GM21786 (cell line): ENCODE results near the gene DSG3.

Source experiments
- ATAC-seq: cut with Tn5 transposase; IDR thresholded peaks from one replicate; pipeline ENCODE4 v1.9.1; 2021; ENCODE audit not compliant: unreplicated experiment

The DSG3 gene

GRCh38 chr18:31429623-31430022 lies 17.9 kb upstream of the DSG3 start:
- no peak for ATAC-seq

DNA sequence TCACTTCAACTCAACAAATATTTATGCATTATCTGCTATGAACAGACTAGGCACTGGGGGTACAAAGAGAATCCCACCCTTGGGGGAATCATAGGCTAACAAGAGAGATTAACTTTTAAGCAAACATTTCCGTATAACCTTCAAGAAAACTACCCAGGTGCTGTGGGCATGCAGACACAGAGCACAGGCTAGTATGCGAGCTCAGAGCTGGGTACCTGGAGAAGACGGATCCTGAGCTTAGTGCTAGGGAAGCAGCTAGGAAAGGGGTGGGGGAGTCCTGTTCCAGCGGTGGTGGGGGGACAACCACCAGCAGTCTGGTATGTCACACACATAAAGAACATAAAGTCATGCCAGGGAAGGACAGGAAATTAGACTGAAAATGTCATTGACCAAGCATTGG lies 17.5 kb upstream of the DSG3 start:
- no peak for ATAC-seq

- ATAC-seq, result no peak
These were observed 17.0 kb upstream of the DSG3 start for GRCh38 chr18:31430554-31430953.

DNA sequence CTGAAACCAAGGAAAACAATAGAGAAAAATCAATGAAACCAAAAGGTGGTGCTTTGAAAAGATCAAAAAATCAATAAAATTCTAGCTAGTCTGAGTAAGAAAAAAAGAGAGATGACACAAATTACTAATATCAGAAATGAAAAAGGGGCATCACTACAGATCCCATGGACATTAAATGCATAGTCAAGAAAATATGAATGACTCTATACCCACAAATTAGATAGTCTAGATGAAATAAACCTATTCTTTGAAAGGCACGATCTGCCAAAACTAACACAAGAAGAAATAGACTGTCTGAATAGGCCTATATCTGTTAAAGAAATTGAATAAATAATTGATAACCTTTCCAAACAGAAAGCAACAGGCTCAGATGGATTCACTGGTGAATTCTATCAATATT lies 15.2 kb upstream of the DSG3 start:
- ATAC-seq, result no peak

DNA sequence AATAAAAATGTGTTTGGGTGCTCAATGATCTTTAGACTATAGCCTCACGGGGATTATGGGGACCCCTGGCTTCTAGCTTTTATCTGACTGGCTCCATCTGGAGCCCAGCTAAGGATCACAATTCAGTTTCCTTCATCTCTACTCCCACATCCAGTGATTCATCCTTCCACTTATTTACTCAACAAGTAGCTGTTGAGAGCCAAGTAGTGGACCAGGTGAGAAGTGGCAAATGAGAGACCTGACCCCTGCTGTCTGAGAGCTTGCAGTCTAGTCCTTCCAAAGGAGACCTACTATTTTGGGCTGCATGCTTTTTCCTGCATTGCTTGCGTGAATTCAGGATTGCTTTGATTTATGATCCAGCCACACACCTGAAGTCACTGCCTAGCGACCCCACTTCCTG lies 10.7 kb upstream of the DSG3 start:
- ATAC-seq, result no peak

GRCh38 chr18:31438402-31438801 lies 9.1 kb upstream of the DSG3 start:
- no peak for ATAC-seq

GRCh38 chr18:31439807-31440325 lies 7.7 kb upstream of the DSG3 start:
- ATAC-seq, result no peak

GRCh38 chr18:31440787-31441186 lies 6.8 kb upstream of the DSG3 start:
- ATAC-seq, result no peak

DNA sequence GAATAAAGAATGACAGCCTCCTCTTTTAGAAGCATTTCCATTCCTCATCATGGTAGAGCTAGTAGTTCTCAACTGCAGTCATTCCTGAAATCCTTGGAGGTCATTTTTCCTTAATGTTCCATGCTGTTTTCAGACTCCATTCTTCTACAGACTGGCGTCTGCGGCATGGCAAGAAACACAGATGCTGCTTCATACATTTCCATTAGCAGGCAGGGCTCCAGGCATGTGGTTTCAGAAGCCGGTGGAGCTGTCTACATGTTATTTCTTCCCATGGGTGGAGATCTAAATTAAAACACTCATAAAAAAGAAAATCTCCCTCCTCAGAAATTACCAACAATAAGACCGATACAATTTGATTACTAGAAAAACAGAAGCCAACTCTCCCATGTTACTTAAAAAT lies 6.0 kb upstream of the DSG3 start:
- ATAC-seq, result no peak

- ATAC-seq, result no peak
These were observed 3.4 kb upstream of the DSG3 start for GRCh38 chr18:31444142-31444541.

GRCh38 chr18:31445908-31446307 lies 1.6 kb upstream of the DSG3 start:
- ATAC-seq, result no peak

- no peak for ATAC-seq
These were observed 687 bp upstream of the DSG3 start for GRCh38 chr18:31446854-31447253.

DNA sequence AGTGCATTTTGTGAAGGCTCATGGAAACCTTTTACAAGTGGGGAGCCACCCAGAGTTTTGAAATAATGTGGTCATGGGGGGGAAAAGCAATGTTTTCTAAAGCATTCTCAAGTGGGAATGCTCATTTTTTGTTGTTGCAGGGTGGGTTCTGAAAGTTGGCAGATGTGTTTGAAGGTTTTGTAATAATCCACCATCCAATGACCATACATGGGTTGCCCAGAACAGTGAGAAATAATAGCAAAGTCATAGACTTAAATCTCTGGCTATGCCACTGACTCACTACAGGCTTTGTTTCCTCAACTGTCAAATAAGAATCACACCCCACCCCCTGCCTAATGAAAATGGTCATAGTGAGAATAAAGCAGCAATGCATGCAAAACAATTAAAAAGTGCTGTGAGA lies 2.9 kb downstream of the DSG3 start:
- no peak for ATAC-seq

GRCh38 chr18:31451625-31452024 lies 4.1 kb downstream of the DSG3 start:
- no peak for ATAC-seq

GRCh38 chr18:31454066-31454708 lies 6.6 kb downstream of the DSG3 start:
- ATAC-seq, result no peak

- no peak for ATAC-seq
These were observed 22.1 kb downstream of the DSG3 start for GRCh38 chr18:31469629-31470028.

- no peak for ATAC-seq
These were observed 31.1 kb downstream of the DSG3 start for GRCh38 chr18:31478688-31479087.

DNA sequence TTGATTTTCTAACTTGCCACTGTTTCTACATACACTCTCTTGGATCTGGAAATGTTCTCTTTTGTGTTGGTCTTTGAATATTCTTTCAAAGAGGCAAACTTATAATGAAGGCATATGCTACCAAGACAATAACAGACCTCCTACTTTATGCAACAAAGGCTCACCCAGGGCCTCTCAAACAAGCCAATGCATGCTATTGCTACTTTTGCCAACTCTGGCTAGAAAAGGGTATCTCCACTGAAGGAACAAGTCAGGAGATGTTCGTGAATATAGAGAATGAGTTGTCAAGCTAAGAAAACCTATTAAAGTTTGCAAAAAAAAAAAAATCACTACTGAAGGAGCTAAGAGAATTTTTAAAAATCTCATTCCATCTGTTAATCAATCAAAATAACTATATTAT lies 34.5 kb downstream of the DSG3 start:
- no peak for ATAC-seq

DNA sequence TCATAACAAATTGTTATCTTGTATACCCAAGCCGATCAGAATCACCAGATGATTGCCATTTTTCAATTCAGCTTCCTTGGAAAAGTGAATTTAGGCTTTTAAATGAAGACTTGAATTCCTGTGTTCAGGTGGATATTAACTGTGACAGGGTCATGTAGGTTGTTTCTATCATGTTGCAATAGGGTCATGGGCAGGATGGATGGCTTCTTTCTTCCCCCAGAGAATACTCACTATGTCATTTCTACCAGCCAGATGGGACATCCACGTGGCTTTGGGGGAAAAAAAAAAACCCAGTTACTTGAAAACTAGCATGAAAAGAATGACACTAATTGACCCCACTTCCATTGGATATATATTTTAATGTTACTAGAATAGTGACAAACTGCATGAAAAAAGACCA lies 35.9 kb downstream of the DSG3 start:
- no peak for ATAC-seq

GRCh38 chr18:31484461-31484860 lies 36.9 kb downstream of the DSG3 start:
- ATAC-seq, result no peak

DNA sequence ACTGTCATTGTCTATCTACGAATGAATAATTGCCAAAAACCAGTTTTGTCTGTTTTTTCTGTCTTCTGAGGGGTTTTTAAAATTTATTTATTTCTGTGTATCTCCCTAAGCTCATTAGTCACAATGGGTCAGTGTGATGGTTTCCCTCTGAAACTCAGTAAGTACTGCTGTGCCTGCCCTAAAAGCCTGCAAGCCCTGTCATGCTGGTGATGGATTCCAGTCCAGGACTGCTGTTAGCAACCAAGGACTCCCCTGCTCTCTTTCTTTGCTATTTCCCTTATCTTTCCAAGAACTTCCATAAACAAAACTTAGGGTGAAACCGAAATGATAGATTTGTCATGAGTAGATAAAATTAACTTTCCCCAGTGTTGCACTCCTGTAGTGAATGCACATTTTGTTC lies 38.6 kb downstream of the DSG3 start:
- no peak for ATAC-seq

GRCh38 chr18:31487246-31488015 lies 39.9 kb downstream of the DSG3 start:
- ATAC-seq, result no peak

DNA sequence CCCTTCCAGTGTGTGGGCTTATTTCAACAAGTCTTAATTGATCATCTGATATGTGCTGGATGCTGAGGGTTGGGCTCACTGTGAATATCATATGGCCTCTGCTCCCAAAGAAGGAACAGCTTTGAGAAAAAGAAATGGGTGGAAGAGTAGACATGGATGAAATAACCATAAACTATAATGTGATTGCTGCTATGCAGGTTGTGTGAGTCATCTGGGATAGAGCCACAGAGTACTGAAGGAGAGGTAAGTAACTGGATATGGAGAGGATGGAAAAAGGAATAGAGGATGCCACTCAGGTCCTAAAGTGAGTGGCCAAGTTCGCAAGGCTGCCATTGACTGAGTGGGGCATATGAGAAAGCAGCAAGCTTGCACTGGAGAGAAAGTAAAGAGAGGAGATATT lies 41.8 kb downstream of the DSG3 start:
- ATAC-seq, result no peak
